ENCODE measurements around the gene ARMC9. TPM values are rescaled to one million over a fixed set of nuclear protein-coding genes. Genes with fewer than 3 reads are reported as not detected.

The ARMC9 gene
- total RNA-seq, 4 donors from 2014 or later, result 16.8 to 47.6 (median 39.3) TPM

- H3K4me1 ChIP-seq, result no peaks in the 10 kb centered on the region
- intact Hi-C loops (cut with DNase I; ENCODE audit: low total_unique reads), result no loop called here
Observed at GRCh38 chr2:231292472-231293134, 94.2 kb downstream of the ARMC9 start.

DNA sequence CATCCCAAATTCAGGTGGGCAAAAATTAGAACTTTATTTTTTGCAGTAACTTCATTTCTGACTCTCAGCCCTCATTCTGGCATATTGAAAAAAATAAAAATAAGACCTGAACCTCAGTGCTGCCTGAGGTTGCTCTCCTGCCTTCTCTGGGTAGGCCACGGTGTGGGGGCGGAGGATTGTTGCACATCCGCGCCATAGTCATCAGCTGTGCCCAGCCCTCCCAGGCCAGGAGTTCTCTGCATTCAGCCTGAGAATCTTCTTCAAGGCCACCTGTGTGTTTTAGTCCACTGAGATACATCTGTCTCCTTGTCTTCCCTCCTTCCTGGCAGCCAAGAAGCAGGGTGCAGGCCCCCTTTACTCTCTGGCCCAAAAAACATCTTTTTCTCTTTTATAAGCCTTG, 94.7 kb downstream of the ARMC9 start:
- intact Hi-C loops (cut with DNase I; ENCODE audit: low total_unique reads), result no loop called here
- TF ChIP-seq, protein P1, sequence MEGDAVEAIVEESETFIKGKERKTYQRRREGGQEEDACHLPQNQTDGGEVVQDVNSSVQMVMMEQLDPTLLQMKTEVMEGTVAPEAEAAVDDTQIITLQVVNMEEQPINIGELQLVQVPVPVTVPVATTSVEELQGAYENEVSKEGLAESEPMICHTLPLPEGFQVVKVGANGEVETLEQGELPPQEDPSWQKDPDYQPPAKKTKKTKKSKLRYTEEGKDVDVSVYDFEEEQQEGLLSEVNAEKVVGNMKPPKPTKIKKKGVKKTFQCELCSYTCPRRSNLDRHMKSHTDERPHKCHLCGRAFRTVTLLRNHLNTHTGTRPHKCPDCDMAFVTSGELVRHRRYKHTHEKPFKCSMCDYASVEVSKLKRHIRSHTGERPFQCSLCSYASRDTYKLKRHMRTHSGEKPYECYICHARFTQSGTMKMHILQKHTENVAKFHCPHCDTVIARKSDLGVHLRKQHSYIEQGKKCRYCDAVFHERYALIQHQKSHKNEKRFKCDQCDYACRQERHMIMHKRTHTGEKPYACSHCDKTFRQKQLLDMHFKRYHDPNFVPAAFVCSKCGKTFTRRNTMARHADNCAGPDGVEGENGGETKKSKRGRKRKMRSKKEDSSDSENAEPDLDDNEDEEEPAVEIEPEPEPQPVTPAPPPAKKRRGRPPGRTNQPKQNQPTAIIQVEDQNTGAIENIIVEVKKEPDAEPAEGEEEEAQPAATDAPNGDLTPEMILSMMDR (IDR thresholded peaks at IDR 0.05), result no peak

More at GRCh38 chr2:231292472-231293134, 94.2 kb downstream of the ARMC9 start:
- Histone ChIP-seq H3K36me3 (no peaks in the 10 kb centered on the region), H3K27ac (peak overlapping the region in 1 of 2 donors; percentile 4), H3K9me3 (no peaks in the 10 kb centered on the region), H3K27me3 (no peaks in the 10 kb centered on the region), H3K4me3 (no peak overlapping the region)
- no peak for DNase-seq
- no peak for TF ChIP-seq POLR2A (IDR thresholded peaks at IDR 0.05)
- TF ChIP-seq, protein P1 (IDR thresholded peaks at IDR 0.05), result no peak

DNA sequence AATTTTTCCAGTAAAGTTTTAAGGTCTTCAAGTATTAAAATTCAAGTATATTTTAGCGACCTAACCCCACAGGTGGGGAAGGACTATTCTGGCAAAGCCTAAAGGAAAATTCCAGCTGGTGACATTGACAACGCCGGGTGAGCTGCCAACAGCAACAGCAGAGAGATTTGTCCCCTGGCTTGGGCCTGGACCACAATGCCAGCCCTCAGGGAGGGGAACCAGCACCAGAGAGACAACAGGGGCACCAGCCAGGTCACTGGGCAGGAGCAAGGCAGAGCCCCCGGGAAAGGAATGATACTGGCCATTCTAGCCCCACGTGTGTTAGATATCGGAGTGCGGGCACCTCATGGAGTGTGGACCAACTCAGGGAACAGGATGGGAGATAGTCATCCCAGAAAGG, 95.7 kb downstream of the ARMC9 start:
- H3K36me3 ChIP-seq, result no peaks in the 10 kb centered on the region
- intact Hi-C loops (cut with DNase I; ENCODE audit: low total_unique reads), result no loop called here
- H3K9me3 ChIP-seq, result no peaks in the 10 kb centered on the region
- H3K4me3 ChIP-seq, result no peak overlapping the region
- TF ChIP-seq POLR2A (IDR thresholded peaks at IDR 0.05), result no peak
- TF ChIP-seq, protein P1 (IDR thresholded peaks at IDR 0.05), result no peak
- DNase-seq, result no peak
- H3K27me3 ChIP-seq, result no peaks in the 10 kb centered on the region
- H3K27ac ChIP-seq, result no peak overlapping the region
- no peaks in the 10 kb centered on the region for H3K4me1 ChIP-seq

More for the DNA sequence above, 94.7 kb downstream of the ARMC9 start:
- DNase-seq, result no peak
- H3K27ac ChIP-seq, result no peak overlapping the region
- H3K4me1 ChIP-seq, result no peaks in the 10 kb centered on the region
- H3K4me3 ChIP-seq, result no peak overlapping the region
- no peaks in the 10 kb centered on the region for H3K36me3 ChIP-seq
- no peaks in the 10 kb centered on the region for H3K27me3 ChIP-seq
- H3K9me3 ChIP-seq, result no peaks in the 10 kb centered on the region

GRCh38 chr2:231294571-231295362, 96.3 kb downstream of the ARMC9 start:
- no peaks in the 10 kb centered on the region for H3K27me3 ChIP-seq
- no peaks in the 10 kb centered on the region for H3K9me3 ChIP-seq
- TF ChIP-seq, protein P1 (IDR thresholded peaks at IDR 0.05), result no peak
- TF ChIP-seq POLR2A (IDR thresholded peaks at IDR 0.05), result no peak
- no peaks in the 10 kb centered on the region for H3K4me1 ChIP-seq
- no peak overlapping the region for H3K27ac ChIP-seq
- intact Hi-C loops (cut with DNase I; ENCODE audit: low total_unique reads), result no loop called here
- no peak overlapping the region for H3K4me3 ChIP-seq
- no peaks in the 10 kb centered on the region for H3K36me3 ChIP-seq
- no peak for DNase-seq

DNA sequence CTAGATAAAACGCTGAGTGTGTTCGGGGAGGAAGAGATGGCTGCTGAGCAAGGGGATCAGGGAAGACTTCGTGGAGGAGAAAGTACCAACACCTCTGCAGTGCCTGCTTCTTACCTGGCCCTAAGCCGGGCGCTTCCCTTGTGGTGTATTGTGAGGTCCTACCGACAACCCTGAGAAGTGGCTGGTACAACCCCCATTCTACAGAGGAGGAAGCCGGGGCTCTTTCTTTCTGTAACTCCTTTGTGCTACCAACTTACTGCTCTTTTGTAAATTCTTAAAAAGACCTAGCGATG, 96.9 kb downstream of the ARMC9 start:
- TF ChIP-seq, protein P1 (IDR thresholded peaks at IDR 0.05), result no peak
- no peak for TF ChIP-seq POLR2A (IDR thresholded peaks at IDR 0.05)
- DNase-seq, result no peak
- intact Hi-C loops (cut with DNase I; ENCODE audit: low total_unique reads), result no loop called here
- Histone ChIP-seq H3K4me3 (no peak overlapping the region), H3K9me3 (no peaks in the 10 kb centered on the region), H3K27me3 (no peaks in the 10 kb centered on the region), H3K27ac (no peak overlapping the region), H3K36me3 (no peaks in the 10 kb centered on the region), H3K4me1 (no peaks in the 10 kb centered on the region)

All from uterus (tissue), 4 donors.